ENCODE measurements around the gene DNM2.

DNM2 gene

DNA sequence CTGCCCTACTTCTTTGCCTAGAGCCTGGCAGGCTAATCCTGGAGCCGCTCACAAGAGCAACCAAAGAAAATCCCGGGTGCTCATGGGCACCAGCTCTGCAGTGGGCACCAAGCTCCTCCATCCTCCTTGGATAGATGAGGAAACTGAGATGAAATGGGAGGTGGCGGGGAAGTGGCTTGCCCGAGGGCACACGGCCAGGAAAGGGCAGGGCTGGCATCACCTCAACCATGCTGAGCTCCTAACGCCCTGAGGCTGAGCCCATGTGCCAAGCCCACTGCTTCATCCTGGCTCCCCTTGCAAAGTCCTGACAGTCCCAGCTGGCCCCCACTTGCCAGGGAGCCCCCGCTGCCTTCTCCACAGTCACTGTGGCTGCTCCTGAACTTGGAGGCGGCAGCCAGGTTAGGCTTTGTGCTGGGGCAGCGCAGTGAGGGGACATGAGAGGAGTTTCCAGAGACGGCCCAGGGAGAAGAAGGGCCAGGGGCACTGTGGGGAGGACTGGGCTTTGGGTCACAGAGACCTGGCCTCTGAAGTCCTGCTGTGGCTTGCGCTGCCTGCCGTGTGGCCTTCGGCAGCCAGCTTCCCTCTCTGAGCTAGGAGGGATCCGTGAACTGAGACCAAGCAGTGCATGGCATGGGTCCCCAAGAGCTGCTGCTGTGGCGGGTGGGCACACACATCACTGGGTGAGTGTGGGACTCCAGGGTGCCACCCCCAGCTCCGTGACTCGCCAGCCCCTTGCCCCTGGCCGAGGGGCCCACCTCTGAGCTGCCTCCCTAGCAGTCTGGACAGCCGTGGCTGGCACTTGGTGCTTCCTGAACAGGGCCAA, 100.6 kb downstream of the DNM2 start:
- TF ChIP-seq SUZ12 (IDR thresholded peaks at IDR 0.05) (no peak), FOXA1 (IDR thresholded peaks at IDR 0.05) (no peak), L3MBTL2 (conservative IDR thresholded peaks at IDR 0.05) (no peak), NFRKB (IDR thresholded peaks at IDR 0.05) (no peak), CTBP1 (IDR thresholded peaks at IDR 0.05; ENCODE audit: borderline replicate concordance) (no peak), HDGF (IDR thresholded peaks at IDR 0.05; ENCODE audit: borderline replicate concordance) (no peak), BHLHE40 (IDR thresholded peaks at IDR 0.05; ENCODE audit: borderline replicate concordance) (no peak), SP1 (IDR thresholded peaks at IDR 0.05) (no peak), TARDBP (IDR thresholded peaks at IDR 0.05) (no peak), FOXK2 (IDR thresholded peaks at IDR 0.05) (no peak)
- TF ChIP-seq, protein P1, sequence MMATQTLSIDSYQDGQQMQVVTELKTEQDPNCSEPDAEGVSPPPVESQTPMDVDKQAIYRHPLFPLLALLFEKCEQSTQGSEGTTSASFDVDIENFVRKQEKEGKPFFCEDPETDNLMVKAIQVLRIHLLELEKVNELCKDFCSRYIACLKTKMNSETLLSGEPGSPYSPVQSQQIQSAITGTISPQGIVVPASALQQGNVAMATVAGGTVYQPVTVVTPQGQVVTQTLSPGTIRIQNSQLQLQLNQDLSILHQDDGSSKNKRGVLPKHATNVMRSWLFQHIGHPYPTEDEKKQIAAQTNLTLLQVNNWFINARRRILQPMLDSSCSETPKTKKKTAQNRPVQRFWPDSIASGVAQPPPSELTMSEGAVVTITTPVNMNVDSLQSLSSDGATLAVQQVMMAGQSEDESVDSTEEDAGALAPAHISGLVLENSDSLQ (IDR thresholded peaks at IDR 0.05), result no peak
- CTCF ChIA-PET, result no interaction called here
- POLR2A ChIA-PET, result interaction anchor here (1.7 kb wide), 1 partner anchor 17 kb away, joined by 8 read pairs; the partner anchor contains the start of gene TMED1
- DNase-seq (ENCODE audit: extremely low spot score), result no peak

DNA sequence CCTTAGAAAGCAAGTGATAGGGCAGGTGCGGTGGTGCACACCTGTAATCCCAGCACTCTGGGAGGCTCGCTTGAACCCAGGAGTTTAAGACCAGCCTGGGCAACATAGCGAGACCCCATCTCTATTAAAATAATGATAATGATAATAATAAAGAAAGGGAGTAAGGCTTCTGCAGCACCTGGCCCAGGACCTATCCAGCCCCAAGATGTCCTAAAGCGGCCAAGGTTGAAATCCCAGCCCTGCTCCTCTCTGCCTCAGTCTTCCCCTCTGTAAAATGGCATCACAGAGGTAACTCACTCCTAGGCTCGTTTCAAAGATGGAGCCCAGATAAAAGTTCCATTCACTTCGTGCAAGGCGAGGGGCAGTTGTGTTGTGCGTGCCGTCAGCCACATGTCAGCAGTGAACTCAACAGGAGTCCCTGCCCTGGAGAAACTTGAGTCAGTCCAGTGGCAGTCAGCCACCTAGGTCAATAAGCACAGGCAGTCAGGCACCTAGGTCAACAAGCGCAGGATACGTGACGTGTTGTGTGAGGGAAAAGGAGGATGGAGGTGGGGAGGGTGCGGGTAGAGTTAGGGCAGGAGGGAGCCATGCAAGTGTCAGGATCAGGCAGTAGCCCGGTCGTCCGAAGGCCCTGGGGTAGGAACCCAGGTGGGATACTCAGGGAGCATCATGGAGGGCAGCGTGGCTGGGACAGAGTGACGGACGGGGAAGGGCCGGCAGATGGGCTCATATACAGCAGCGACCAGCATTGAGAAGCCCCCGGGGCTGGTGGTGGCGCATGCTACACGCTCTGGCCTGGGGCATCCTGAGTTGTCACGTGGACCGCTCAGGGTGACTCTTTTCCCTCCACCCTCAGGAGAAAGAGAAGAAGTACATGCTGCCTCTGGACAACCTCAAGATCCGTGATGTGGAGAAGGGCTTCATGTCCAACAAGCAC, 101.5 kb downstream of the DNM2 start:
- CTCF ChIA-PET, result no interaction called here
- TF ChIP-seq NFRKB (IDR thresholded peaks at IDR 0.05) (no peak), LEF1 (IDR thresholded peaks at IDR 0.05; ENCODE audit: borderline replicate concordance) (no peak), HDGF (IDR thresholded peaks at IDR 0.05; ENCODE audit: borderline replicate concordance) (no peak), ARNT (IDR thresholded peaks at IDR 0.05) (no peak), ZNF384 (IDR thresholded peaks at IDR 0.05) (no peak), BHLHE40 (IDR thresholded peaks at IDR 0.05; ENCODE audit: borderline replicate concordance) (no peak), TARDBP (IDR thresholded peaks at IDR 0.05) (no peak), SUZ12 (IDR thresholded peaks at IDR 0.05) (no peak), FOXA1 (IDR thresholded peaks at IDR 0.05) (no peak), ELF4 (IDR thresholded peaks at IDR 0.05) (no peak), L3MBTL2 (conservative IDR thresholded peaks at IDR 0.05) (no peak), FOXK2 (IDR thresholded peaks at IDR 0.05) (no peak)
- TF ChIP-seq, protein P1 (IDR thresholded peaks at IDR 0.05), result no peak
- POLR2A ChIA-PET, result interaction anchor here (1.7 kb wide), 1 partner anchor 17 kb away, joined by 8 read pairs; the partner anchor contains the start of gene TMED1
- no peak for DNase-seq (ENCODE audit: extremely low spot score)

DNA sequence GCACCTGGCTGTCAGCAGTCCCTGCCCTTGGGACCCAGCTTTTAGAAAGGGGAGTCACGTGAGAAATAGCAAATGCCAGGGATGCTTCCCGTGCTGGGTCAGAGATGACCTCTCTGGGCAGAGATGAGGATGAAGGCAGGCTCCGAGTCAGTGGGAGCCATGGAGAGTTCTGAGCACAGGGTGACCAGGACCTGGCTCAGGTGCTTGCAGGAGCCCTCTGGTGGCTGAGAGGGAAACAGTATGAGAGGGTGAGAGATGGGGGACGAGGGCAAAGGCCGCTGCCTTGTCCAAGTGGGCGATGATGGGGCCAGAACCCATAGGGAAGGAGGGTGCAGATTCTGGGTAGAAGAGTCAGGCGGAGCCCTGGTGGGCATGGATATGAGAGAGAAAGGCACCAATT, 102.3 kb downstream of the DNM2 start:
- CTCF ChIA-PET, result no interaction called here
- no peak for DNase-seq (ENCODE audit: extremely low spot score)
- TF ChIP-seq ELF4 (IDR thresholded peaks at IDR 0.05) (no peak), FOXM1 (IDR thresholded peaks at IDR 0.05; ENCODE audit: borderline replicate concordance) (no peak), LEF1 (IDR thresholded peaks at IDR 0.05; ENCODE audit: borderline replicate concordance) (no peak), SP1 (IDR thresholded peaks at IDR 0.05) (no peak), SUZ12 (IDR thresholded peaks at IDR 0.05) (no peak), ZNF384 (IDR thresholded peaks at IDR 0.05) (no peak), BHLHE40 (IDR thresholded peaks at IDR 0.05; ENCODE audit: borderline replicate concordance) (no peak), CTBP1 (IDR thresholded peaks at IDR 0.05; ENCODE audit: borderline replicate concordance) (no peak), FOXA1 (IDR thresholded peaks at IDR 0.05) (no peak), ARNT (IDR thresholded peaks at IDR 0.05) (no peak), TARDBP (IDR thresholded peaks at IDR 0.05) (no peak), HDGF (IDR thresholded peaks at IDR 0.05; ENCODE audit: borderline replicate concordance) (no peak), L3MBTL2 (conservative IDR thresholded peaks at IDR 0.05) (no peak), NFRKB (IDR thresholded peaks at IDR 0.05) (no peak), FOXK2 (IDR thresholded peaks at IDR 0.05) (no peak)
- TF ChIP-seq, protein P1 (IDR thresholded peaks at IDR 0.05), result no peak
- POLR2A ChIA-PET, result interaction anchor here (3.0 kb wide), 1 partner anchor 16 kb away, joined by 18 read pairs; the partner anchor contains the start of gene TMED1

DNA sequence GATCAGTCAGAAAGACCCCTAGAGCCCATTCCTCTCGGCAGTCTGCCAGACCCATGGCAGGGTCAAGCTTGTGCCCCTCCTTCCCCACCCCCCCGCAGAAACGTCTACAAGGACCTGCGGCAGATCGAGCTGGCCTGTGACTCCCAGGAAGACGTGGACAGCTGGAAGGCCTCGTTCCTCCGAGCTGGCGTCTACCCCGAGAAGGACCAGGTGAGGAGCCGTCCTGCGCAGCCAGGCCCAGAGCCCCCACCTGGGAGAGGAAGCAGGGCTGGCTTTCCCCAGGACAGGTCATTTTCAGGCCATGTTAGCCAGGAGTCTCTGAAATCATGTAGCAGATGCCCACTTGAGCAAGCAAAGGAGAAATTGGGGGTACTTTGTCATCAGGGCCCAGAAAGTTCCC, 105.8 kb downstream of the DNM2 start:
- ChIA-PET CTCF (no interaction called here), POLR2A (no interaction called here)
- no peak for TF ChIP-seq BHLHE40 (IDR thresholded peaks at IDR 0.05; ENCODE audit: borderline replicate concordance)
- no peak for TF ChIP-seq ARNT (IDR thresholded peaks at IDR 0.05)
- no peak for TF ChIP-seq TARDBP (IDR thresholded peaks at IDR 0.05)
- no peak for TF ChIP-seq ELF4 (IDR thresholded peaks at IDR 0.05)
- no peak for TF ChIP-seq CTBP1 (IDR thresholded peaks at IDR 0.05; ENCODE audit: borderline replicate concordance)
- no peak for TF ChIP-seq NFRKB (IDR thresholded peaks at IDR 0.05)
- TF ChIP-seq FOXK2 (IDR thresholded peaks at IDR 0.05), result no peak
- no peak for TF ChIP-seq SP1 (IDR thresholded peaks at IDR 0.05)
- TF ChIP-seq, protein P1 (IDR thresholded peaks at IDR 0.05), result no peak
- no peak for TF ChIP-seq FOXA1 (IDR thresholded peaks at IDR 0.05)
- no peak for TF ChIP-seq HDGF (IDR thresholded peaks at IDR 0.05; ENCODE audit: borderline replicate concordance)
- TF ChIP-seq SUZ12 (IDR thresholded peaks at IDR 0.05), result no peak
- no peak for TF ChIP-seq LEF1 (IDR thresholded peaks at IDR 0.05; ENCODE audit: borderline replicate concordance)
- TF ChIP-seq L3MBTL2 (conservative IDR thresholded peaks at IDR 0.05), result no peak
- no peak for TF ChIP-seq FOXM1 (IDR thresholded peaks at IDR 0.05; ENCODE audit: borderline replicate concordance)
- no peak for TF ChIP-seq ZNF384 (IDR thresholded peaks at IDR 0.05)
- no peak for DNase-seq (ENCODE audit: extremely low spot score)

Data from HEK293T (cell line).